IMR-90 (cell line): ENCODE results near the gene RTCB. TPM values are rescaled to one million over a fixed set of nuclear protein-coding genes. Genes with fewer than 3 reads are reported as not detected.

Source experiments
- ATAC-seq: fragments of 200-7000 bp; cut with Tn5 transposase; 2 replicates; pipeline ENCODE4 v1.9.1; 2020; ENCODE audit warnings: low read depth, mild to moderate bottlenecking, moderate library complexity
- BruUV-seq: library from RNA; stranded (reverse); fragments of 400-500 nt; replicated peaks from 2 replicates; lab custom pipeline; 2021; lab: Mats Ljungman, UMichigan
- CTCF ChIA-PET: fragments of 300-600 bp; formaldehyde crosslinking; extraction: SDS; loops from one replicate; lab custom pipeline; 2021; ENCODE audit warnings: antibody characterized with exemption; lab: Yijun Ruan, JAX
- POLR2A ChIA-PET: fragments of 300-600 bp; sonication (Branson Sonifier 250); formaldehyde crosslinking; loops from one replicate; lab custom pipeline; 2022; ENCODE audit warnings: antibody characterized with exemption; ENCODE audit not compliant: unreplicated experiment; lab: Charles Lee
- DNase-seq: peaks from one replicate; pipeline ENCODE4 v3.0.0; 2013
- H2AFZ ChIP-seq: replicated peaks from 2 replicates; pipeline ENCODE3; 2013; ENCODE audit warnings: low read length, mild to moderate bottlenecking; ENCODE audit not compliant: poor library complexity
- H2AK5ac ChIP-seq: 2 replicates; pipeline ENCODE4 v1.6.1; 2013; ENCODE audit warnings: low read depth, low read length, inconsistent platforms
- H2AK9ac ChIP-seq: replicated peaks from 2 replicates; pipeline ENCODE3; 2013; ENCODE audit warnings: mild to moderate bottlenecking, low read depth, low read length, moderate library complexity; ENCODE audit not compliant: poor library complexity
- H2BK120ac ChIP-seq: 2 replicates; pipeline ENCODE4 v1.6.1; 2013; ENCODE audit warnings: low read depth, low read length, inconsistent platforms
- H2BK15ac ChIP-seq: 3 replicates; pipeline ENCODE4 v1.6.1; 2013; ENCODE audit warnings: low read depth, low read length, inconsistent platforms
- H2BK20ac ChIP-seq: 2 replicates; pipeline ENCODE4 v1.6.1; 2013; ENCODE audit warnings: low read depth, mild to moderate bottlenecking, inconsistent platforms, low read length, moderate library complexity
- H2BK5ac ChIP-seq: 2 replicates; pipeline ENCODE4 v1.6.1; 2013; ENCODE audit warnings: mild to moderate bottlenecking, low read depth, low read length, inconsistent platforms; ENCODE audit not compliant: poor library complexity, severe bottlenecking
- H3K14ac ChIP-seq: replicated peaks from 2 replicates; pipeline ENCODE4 v1.6.1; 2013; ENCODE audit warnings: low read depth, low read length, inconsistent platforms
- H3K18ac ChIP-seq: 2 replicates; pipeline ENCODE4 v1.6.1; 2013; ENCODE audit warnings: low read depth, low read length, control low read depth
- H3K23ac ChIP-seq: 2 replicates; pipeline ENCODE4 v1.6.1; 2013; ENCODE audit warnings: low read depth, low read length, inconsistent platforms
- H3K27ac ChIP-seq: 2 replicates; pipeline ENCODE4 v1.5.1; 2013; ENCODE audit warnings: mild to moderate bottlenecking, control low read depth, low read length; ENCODE audit not compliant: insufficient read depth
- H3K27me3 ChIP-seq: 2 replicates; pipeline ENCODE4 v1.6.1; 2013; ENCODE audit warnings: low read length; ENCODE audit not compliant: control insufficient read depth, insufficient read depth
- H3K36me3 ChIP-seq: 2 replicates; pipeline ENCODE4 v1.6.1; 2013; ENCODE audit warnings: low read length, mixed read lengths; ENCODE audit not compliant: control insufficient read depth, insufficient read depth
- H3K4ac ChIP-seq: 2 replicates; pipeline ENCODE4 v1.6.1; 2013; ENCODE audit warnings: low read depth, low read length, inconsistent platforms
- H3K4me1 ChIP-seq: 2 replicates; pipeline ENCODE4 v1.6.1; 2013; ENCODE audit warnings: low read length, mixed read lengths; ENCODE audit not compliant: control insufficient read depth, insufficient read depth
- H3K4me2 ChIP-seq: 2 replicates; pipeline ENCODE4 v1.6.1; 2013; ENCODE audit warnings: low read depth, mild to moderate bottlenecking, control low read depth, low read length, moderate library complexity
- H3K4me3 ChIP-seq: 2 replicates; pipeline ENCODE4 v1.5.1; 2013; ENCODE audit warnings: low read depth, mild to moderate bottlenecking, control low read depth, low read length, moderate library complexity; ENCODE audit not compliant: insufficient read depth
- H3K56ac ChIP-seq: 2 replicates; pipeline ENCODE4 v1.6.1; 2013; ENCODE audit warnings: low read length, inconsistent platforms; ENCODE audit not compliant: insufficient read depth; ENCODE audit errors: extremely low read depth
- H3K79me1 ChIP-seq, 2 experiments: 2 replicates each; pipeline ENCODE4 v1.6.1; 2013; ENCODE audit warnings: low read length in 2 of 2, inconsistent platforms in 1 of 2, low read depth in 1 of 2
- H3K9ac ChIP-seq: 2 replicates; pipeline ENCODE4 v1.6.1; 2013; ENCODE audit warnings: low read depth, low read length, control low read depth
- H3K9me1 ChIP-seq: 2 replicates; pipeline ENCODE4 v1.6.1; 2013; ENCODE audit warnings: low read length, inconsistent platforms; ENCODE audit not compliant: insufficient read depth
- H3K9me3 ChIP-seq: 2 replicates; pipeline ENCODE4 v1.6.1; 2013; ENCODE audit warnings: low read length; ENCODE audit not compliant: control insufficient read depth, insufficient read depth
- H4K20me1 ChIP-seq: 2 replicates; pipeline ENCODE4 v1.6.1; 2013; ENCODE audit warnings: low read length, inconsistent platforms; ENCODE audit not compliant: insufficient read depth
- H4K5ac ChIP-seq: 2 replicates; pipeline ENCODE4 v1.6.1; 2013; ENCODE audit warnings: mild to moderate bottlenecking, low read depth, low read length, control low read depth
- H4K8ac ChIP-seq, 2 experiments: 2 replicates each; pipeline ENCODE4 v1.6.1; 2013; ENCODE audit warnings: low read depth in 2 of 2, low read length in 2 of 2, control low read depth in 1 of 2, inconsistent platforms in 1 of 2
- H4K91ac ChIP-seq: 2 replicates; pipeline ENCODE4 v1.6.1; 2013; ENCODE audit warnings: low read depth, low read length, inconsistent platforms; ENCODE audit not compliant: insufficient read depth
- MXI1 ChIP-seq: IDR thresholded peaks from 2 replicates; pipeline ENCODE4 v1.6.1; 2012; ENCODE audit warnings: low read depth, mild to moderate bottlenecking, low read length, moderate library complexity, borderline replicate concordance
- POLR2A ChIP-seq: IDR thresholded peaks from 2 replicates; pipeline ENCODE4 v1.6.1; 2012; ENCODE audit warnings: mild to moderate bottlenecking, low read depth, low read length
- WGBS, 2 experiments: methylation state at CpG; one replicate each; pipeline versions ENCODE4 v1.1.5 to v1.1.7; 2013; ENCODE audit warnings: missing lambda C conversion rate in 2 of 2; ENCODE audit not compliant: insufficient read length in 1 of 2; ENCODE audit errors: extremely low coverage in 2 of 2; 5-methylcytosine and 5-hydroxymethylcytosine counted together
- dilution Hi-C: fragments of 300-500 bp; cut with HindIII; formaldehyde crosslinking; loops from one replicate; pipeline ENCODE4 v1.14.3; 2018; ENCODE audit warnings: low sequenced_read_pairs; ENCODE audit not compliant: unreplicated experiment
- in situ Hi-C: fragments of 300-500 bp; cut with MboI; formaldehyde crosslinking; loops from 3 replicates; pipeline ENCODE4 v1.14.3; 2019; ENCODE audit warnings: low sequenced_read_pairs, inconsistent platforms, mixed read lengths
- intact Hi-C: fragments of 100-400 bp; cut with micrococcal nuclease; formaldehyde crosslinking; loops from 2 replicates; pipeline ENCODE4 v1.10.0; 2022
- polyA plus RNA-seq, 3 experiments: library from polyadenylated mRNA; depleted of rRNA; stranded (reverse); fragments of >200 nt; gene quantifications; 2 replicates each; pipeline ENCODE4 v1.2.3, GENCODE V29; 2012; ENCODE audit warnings: low replicate concordance in 1 of 3
- total RNA-seq: library from RNA; depleted of rRNA; stranded (reverse); fragments of >200 nt; gene quantifications from 2 replicates; pipeline ENCODE4 v1.2.3, GENCODE V29; 2012
- TF ChIP-seq, protein P1 (sequence below): fragments of 150-350 bp; IDR thresholded peaks from 2 replicates; pipeline ENCODE4 v1.6.1; 2017; ENCODE audit warnings: mild to moderate bottlenecking, antibody characterized with exemption, low read length, low read depth

RTCB gene
- total and polyA plus RNA-seq, 2 of the 4 experiments (the other 2 are of a cell fraction) = 115 to 213 TPM

DNA sequence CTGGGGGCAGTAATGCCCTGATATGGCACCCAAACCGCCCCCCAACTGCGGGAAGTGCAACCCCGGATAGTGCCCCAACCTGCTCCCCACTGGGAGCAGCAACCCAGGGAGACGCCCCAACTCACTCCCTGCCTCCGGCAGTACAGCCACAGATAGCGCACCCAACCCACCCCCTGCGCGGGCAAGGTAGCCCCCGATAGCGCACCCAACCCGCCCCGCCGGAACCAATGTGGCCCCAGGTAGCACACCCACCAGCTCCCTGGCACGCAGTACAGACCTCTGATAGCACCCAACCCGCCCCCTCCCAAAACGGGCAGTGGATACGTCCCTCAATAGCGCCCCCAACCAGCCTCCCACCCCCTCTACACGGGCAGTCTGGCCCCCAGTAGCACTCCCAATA lies 58.2 kb downstream of the RTCB start:
- no peak overlapping the region for H4K5ac ChIP-seq
- CTCF ChIA-PET = no interaction called here
- intact Hi-C loops = no loop called here
- no peaks in the 10 kb centered on the region for H3K27me3 ChIP-seq
- H2BK5ac ChIP-seq = no peak overlapping the region
- H3K27ac ChIP-seq = no peak overlapping the region
- in situ Hi-C loops = no loop called here
- no peak overlapping the region for H2AFZ ChIP-seq
- TF ChIP-seq, protein P1, sequence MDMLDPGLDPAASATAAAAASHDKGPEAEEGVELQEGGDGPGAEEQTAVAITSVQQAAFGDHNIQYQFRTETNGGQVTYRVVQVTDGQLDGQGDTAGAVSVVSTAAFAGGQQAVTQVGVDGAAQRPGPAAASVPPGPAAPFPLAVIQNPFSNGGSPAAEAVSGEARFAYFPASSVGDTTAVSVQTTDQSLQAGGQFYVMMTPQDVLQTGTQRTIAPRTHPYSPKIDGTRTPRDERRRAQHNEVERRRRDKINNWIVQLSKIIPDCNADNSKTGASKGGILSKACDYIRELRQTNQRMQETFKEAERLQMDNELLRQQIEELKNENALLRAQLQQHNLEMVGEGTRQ = no peak
- TF ChIP-seq MXI1 (no peak), POLR2A (no peak)
- no peaks in the 10 kb centered on the region for H3K4me1 ChIP-seq
- H3K4me3 ChIP-seq = no peak overlapping the region
- no peak overlapping the region for H4K91ac ChIP-seq
- BruUV-seq = no TSS peak
- H3K4ac ChIP-seq = no peak overlapping the region
- no peak overlapping the region for H2BK20ac ChIP-seq
- no peak overlapping the region for H3K23ac ChIP-seq
- dilution Hi-C loops = no loop called here
- no peak overlapping the region for H2AK5ac ChIP-seq
- no peak overlapping the region for H3K4me2 ChIP-seq
- no peak overlapping the region for H2AK9ac ChIP-seq
- H3K36me3 ChIP-seq = no peaks in the 10 kb centered on the region
- H3K9ac ChIP-seq = no peak overlapping the region
- ATAC-seq = no peak
- no peaks in the 10 kb centered on the region for H3K79me1 ChIP-seq
- no peak overlapping the region for H3K14ac ChIP-seq
- H3K9me1 ChIP-seq = no peaks in the 10 kb centered on the region
- H3K56ac ChIP-seq = no peak overlapping the region
- 83% methylated on average over 1 of the region's 19 CpGs; no CpG with 5 or more reads in 1 of the 2 experiments for WGBS, 2 experiments
- no peak overlapping the region for H2BK120ac ChIP-seq
- no peaks in the 10 kb centered on the region for H4K20me1 ChIP-seq
- no peak overlapping the region for H2BK15ac ChIP-seq
- H3K18ac ChIP-seq = no peak overlapping the region
- no peak for DNase-seq
- no peaks in the 10 kb centered on the region for H3K9me3 ChIP-seq
- H4K8ac ChIP-seq = no peak overlapping the region
- POLR2A ChIA-PET = no interaction called here
